Endothelial cell of umbilical vein (primary cell): ENCODE results near the gene OTULINL. TPM values are rescaled to one million over a fixed set of nuclear protein-coding genes. Genes with fewer than 3 reads are reported as not detected.

ENCODE experiments used
- BruUV-seq: library from RNA; stranded (reverse); fragments of 400-500 nt; replicated peaks from 2 replicates; lab custom pipeline; 2021; lab: Mats Ljungman, UMichigan
- CTCF ChIA-PET: fragments of 300-600, 350-600 bp; sonication (Branson Sonifier 250); formaldehyde crosslinking; loops from one replicate; lab custom pipeline; 2021; ENCODE audit warnings: antibody characterized with exemption, inconsistent platforms; lab: Charles Lee
- POLR2A ChIA-PET: fragments of 300-600, 350-600 bp; sonication (Branson Sonifier 250); formaldehyde crosslinking; loops from one replicate; lab custom pipeline; 2021; ENCODE audit warnings: antibody characterized with exemption, inconsistent platforms; lab: Charles Lee
- DNase-seq: peaks from one replicate; pipeline ENCODE4 v3.0.0-alpha.2; 2011; ENCODE audit warnings: low read depth, low spot score
- FAIRE-seq: peaks from 2 replicates; lab custom pipeline; 2011; peaks lifted over from hg19 to GRCh38; lab: Jason Lieb, UNC
- H2AFZ ChIP-seq: 2 replicates; pipeline ENCODE4 v1.6.0; 2012; ENCODE audit warnings: low read depth, low read length, control low read depth, inconsistent platforms
- H3K27ac ChIP-seq: 2 replicates; pipeline ENCODE4 v1.5.1; 2011; ENCODE audit warnings: low read depth, mild to moderate bottlenecking, control low read depth, low read length, moderate library complexity; ENCODE audit not compliant: insufficient read depth
- H3K27me3 ChIP-seq, 2 experiments: 2 replicates each; pipeline versions ENCODE4 v1.6.0 to v1.6.1; 2011; ENCODE audit warnings: low read length in 2 of 2, mixed read lengths in 1 of 2; ENCODE audit not compliant: control insufficient read depth in 2 of 2, insufficient read depth in 2 of 2
- H3K36me3 ChIP-seq, 2 experiments: 2 replicates in 1 of 2; 3 replicates in 1 of 2; pipeline ENCODE4 v1.5.1; 2011; ENCODE audit warnings: low read length in 2 of 2, mild to moderate bottlenecking in 1 of 2, moderate library complexity in 1 of 2; ENCODE audit not compliant: control insufficient read depth in 2 of 2, insufficient read depth in 2 of 2; ENCODE audit errors: extremely low read depth in 1 of 2
- H3K4me1 ChIP-seq: 3 replicates; pipeline ENCODE4 v1.5.1; 2011; ENCODE audit warnings: mild to moderate bottlenecking, low read length; ENCODE audit not compliant: control insufficient read depth, insufficient read depth; ENCODE audit errors: extremely low read depth
- H3K4me2 ChIP-seq: 2 replicates; pipeline ENCODE4 v1.6.1; 2011; ENCODE audit warnings: low read length, control low read depth, mixed read lengths; ENCODE audit not compliant: insufficient read depth
- H3K4me3 ChIP-seq, 3 experiments: fragments of 200-600 bp in 1 of 3; sonication (generic), shearing (Covaris generic) in 1 of 3; replicated peaks in 1 of 3; 2 replicates each; pipeline ENCODE4 v1.5.1; 2011 to 2016; ENCODE audit warnings: control low read depth in 3 of 3, low read length in 3 of 3, mild to moderate bottlenecking in 2 of 3, inconsistent platforms in 1 of 3, low read depth in 1 of 3, moderate library complexity in 1 of 3; ENCODE audit not compliant: insufficient read depth in 1 of 3
- H3K79me2 ChIP-seq: 2 replicates; pipeline ENCODE4 v1.6.0; 2012; ENCODE audit warnings: low read length, inconsistent platforms; ENCODE audit not compliant: control insufficient read depth, insufficient read depth
- H3K9ac ChIP-seq: replicated peaks from 2 replicates; pipeline ENCODE3; 2011; ENCODE audit warnings: low read length, control low read depth; ENCODE audit not compliant: insufficient read depth; ENCODE audit errors: extremely low read depth
- H3K9me1 ChIP-seq: replicated peaks from 3 replicates; pipeline ENCODE4 v1.6.0; 2011; ENCODE audit warnings: mild to moderate bottlenecking, low read length; ENCODE audit not compliant: control insufficient read depth, insufficient read depth; ENCODE audit errors: extremely low read depth
- H3K9me3 ChIP-seq: replicated peaks from 2 replicates; pipeline ENCODE4 v1.5.1; 2012; ENCODE audit warnings: low read length, inconsistent platforms; ENCODE audit not compliant: control insufficient read depth, insufficient read depth
- H4K20me1 ChIP-seq: replicated peaks from 2 replicates; pipeline ENCODE3; 2011; ENCODE audit warnings: mild to moderate bottlenecking, low read length; ENCODE audit not compliant: control insufficient read depth, insufficient read depth; ENCODE audit errors: extremely low read depth
- EZH2 ChIP-seq: IDR thresholded peaks from 2 replicates; pipeline ENCODE4 v1.6.1; 2012; ENCODE audit warnings: borderline replicate concordance, low read depth, mild to moderate bottlenecking, moderate library complexity, low read length, inconsistent platforms; ENCODE audit not compliant: severe bottlenecking
- FOS ChIP-seq: IDR thresholded peaks from 2 replicates; pipeline ENCODE4 v1.6.1; 2011; ENCODE audit warnings: mild to moderate bottlenecking, low read length, moderate library complexity, borderline replicate concordance; ENCODE audit not compliant: insufficient read depth
- GATA2 ChIP-seq: IDR thresholded peaks from 2 replicates; pipeline ENCODE4 v1.7.0; 2011; ENCODE audit warnings: low read depth, mild to moderate bottlenecking, moderate library complexity, mixed read lengths, low read length; ENCODE audit not compliant: insufficient read length, insufficient read depth
- JUN ChIP-seq: IDR thresholded peaks from 2 replicates; pipeline ENCODE4 v1.6.1; 2011; ENCODE audit warnings: borderline replicate concordance, low read depth; ENCODE audit not compliant: insufficient read length, insufficient read depth
- MYC ChIP-seq: IDR thresholded peaks from one replicate; pipeline ENCODE4 v1.6.1; 2011; ENCODE audit warnings: mild to moderate bottlenecking, low read depth, low read length
- POLR2A ChIP-seq: IDR thresholded peaks from 2 replicates; pipeline ENCODE4 v1.6.1; 2012; ENCODE audit warnings: low read depth, mild to moderate bottlenecking, control low read depth, low read length
- POLR2AphosphoS5 ChIP-seq: IDR thresholded peaks from 2 replicates; pipeline ENCODE4 v1.6.1; 2012; ENCODE audit warnings: low read depth, mild to moderate bottlenecking, control low read depth, low read length, moderate library complexity; ENCODE audit not compliant: insufficient read depth
- dilution Hi-C: fragments of 300-500 bp; cut with MboI; formaldehyde crosslinking; loops from one replicate; pipeline ENCODE4 v1.15.0; 2019; ENCODE audit warnings: low sequenced_read_pairs; ENCODE audit not compliant: extremely low pct_ligation_motif_present
- intact Hi-C: fragments of 100-400 bp; cut with micrococcal nuclease; formaldehyde crosslinking; loops from one replicate; pipeline ENCODE4 v1.10.0; 2022
- polyA plus RNA-seq, 4 experiments: library from polyadenylated mRNA; depleted of rRNA in 3 of 4; stranded (reverse) in 3 of 4; unstranded in 1 of 4; fragments of >200 nt; gene quantifications; 2 replicates each; pipeline versions ENCODE4 v1.2.1 to v1.2.3, GENCODE V29; 2011 to 2012; ENCODE audit warnings: missing spikeins in 1 of 4
- total RNA-seq: library from RNA; stranded (reverse); gene quantifications from 2 replicates; pipeline ENCODE4 v1.2.3, GENCODE V29; 2021
- TF ChIP-seq, protein P1 (sequence below): IDR thresholded peaks from 2 replicates; pipeline ENCODE4 v1.6.1; 2011; ENCODE audit not compliant: insufficient read depth, insufficient read length
- TF ChIP-seq, protein P2 (sequence below), 2 donors: IDR thresholded peaks; 1 replicate in 1 of 2; 2 replicates in 1 of 2; pipeline ENCODE4 v1.5.1; 2011; ENCODE audit warnings: low read length in 2 of 2, mild to moderate bottlenecking in 2 of 2, moderate library complexity in 2 of 2, control low read depth in 1 of 2, inconsistent platforms in 1 of 2, low read depth in 1 of 2; ENCODE audit not compliant: insufficient read depth in 1 of 2; ENCODE audit errors: extremely low read depth in 1 of 2

The OTULINL gene
- total and polyA plus RNA-seq, 2 donors (not counting 3 experiments of a cell fraction or from before 2014, with no cell fraction given), result 0.08 to 0.42 TPM

DNA sequence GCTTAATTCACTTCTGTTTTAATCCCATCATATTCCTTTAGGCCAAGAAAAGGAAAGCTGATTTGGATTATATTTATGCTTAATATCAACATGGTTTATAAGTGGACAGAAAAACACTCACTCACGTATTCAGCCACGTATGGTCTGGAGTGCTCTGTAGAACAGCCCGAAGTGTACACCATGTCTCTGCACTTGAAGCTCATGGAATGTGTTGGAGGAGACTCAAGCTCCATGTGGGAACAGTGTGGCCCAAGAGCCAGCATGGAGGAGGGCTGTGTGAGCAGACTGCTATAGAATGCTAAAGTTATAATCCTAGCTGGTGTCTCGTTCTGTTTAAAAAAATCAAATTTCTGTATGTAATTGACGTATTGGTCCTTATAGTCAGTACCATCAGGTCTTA lies 32.9 kb downstream of the OTULINL start:
- POLR2A ChIA-PET, result no interaction called here
- no peak overlapping the region for H3K4me3 ChIP-seq
- no peak for DNase-seq
- H3K9me3 ChIP-seq, result no peaks in the 10 kb centered on the region
- H3K4me2 ChIP-seq, result no peak overlapping the region
- dilution Hi-C loops, result no loop called here
- H3K27ac ChIP-seq, result no peak overlapping the region
- CTCF ChIA-PET, result interaction anchor here (2.0 kb wide), 1 partner anchor 34 kb away, joined by 5 read pairs; no protein-coding TSS in a partner anchor
- no peaks in the 10 kb centered on the region for H3K36me3 ChIP-seq
- no peaks in the 10 kb centered on the region for H3K4me1 ChIP-seq
- no peaks in the 10 kb centered on the region for H3K79me2 ChIP-seq
- FAIRE-seq, result no peak
- H3K27me3 ChIP-seq, result peaks cover 1 to 11% of the 10 kb centered on the region in 2 experiments
- no peak overlapping the region for H2AFZ ChIP-seq
- no peaks in the 10 kb centered on the region for H3K9me1 ChIP-seq
- H4K20me1 ChIP-seq, result no peaks in the 10 kb centered on the region
- TF ChIP-seq POLR2A (no peak), POLR2AphosphoS5 (no peak), EZH2 (no peak), FOS (no peak), GATA2 (no peak), MYC (no peak), JUN (no peak)
- TF ChIP-seq, protein P1, sequence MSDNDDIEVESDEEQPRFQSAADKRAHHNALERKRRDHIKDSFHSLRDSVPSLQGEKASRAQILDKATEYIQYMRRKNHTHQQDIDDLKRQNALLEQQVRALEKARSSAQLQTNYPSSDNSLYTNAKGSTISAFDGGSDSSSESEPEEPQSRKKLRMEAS, result no peak
- TF ChIP-seq, protein P2, sequence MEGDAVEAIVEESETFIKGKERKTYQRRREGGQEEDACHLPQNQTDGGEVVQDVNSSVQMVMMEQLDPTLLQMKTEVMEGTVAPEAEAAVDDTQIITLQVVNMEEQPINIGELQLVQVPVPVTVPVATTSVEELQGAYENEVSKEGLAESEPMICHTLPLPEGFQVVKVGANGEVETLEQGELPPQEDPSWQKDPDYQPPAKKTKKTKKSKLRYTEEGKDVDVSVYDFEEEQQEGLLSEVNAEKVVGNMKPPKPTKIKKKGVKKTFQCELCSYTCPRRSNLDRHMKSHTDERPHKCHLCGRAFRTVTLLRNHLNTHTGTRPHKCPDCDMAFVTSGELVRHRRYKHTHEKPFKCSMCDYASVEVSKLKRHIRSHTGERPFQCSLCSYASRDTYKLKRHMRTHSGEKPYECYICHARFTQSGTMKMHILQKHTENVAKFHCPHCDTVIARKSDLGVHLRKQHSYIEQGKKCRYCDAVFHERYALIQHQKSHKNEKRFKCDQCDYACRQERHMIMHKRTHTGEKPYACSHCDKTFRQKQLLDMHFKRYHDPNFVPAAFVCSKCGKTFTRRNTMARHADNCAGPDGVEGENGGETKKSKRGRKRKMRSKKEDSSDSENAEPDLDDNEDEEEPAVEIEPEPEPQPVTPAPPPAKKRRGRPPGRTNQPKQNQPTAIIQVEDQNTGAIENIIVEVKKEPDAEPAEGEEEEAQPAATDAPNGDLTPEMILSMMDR (IDR thresholded peaks at IDR 0.05; ENCODE audit: extremely low read depth in 1 of 2, insufficient read depth in 1 of 2, low read depth in 1 of 2, low read length in 2 of 2), result no peak
- no TSS peak for BruUV-seq
- no peak overlapping the region for H3K9ac ChIP-seq
- intact Hi-C loops, result no loop called here
